Measurements from ENCODE around the gene MN1.

The MN1 gene

DNA sequence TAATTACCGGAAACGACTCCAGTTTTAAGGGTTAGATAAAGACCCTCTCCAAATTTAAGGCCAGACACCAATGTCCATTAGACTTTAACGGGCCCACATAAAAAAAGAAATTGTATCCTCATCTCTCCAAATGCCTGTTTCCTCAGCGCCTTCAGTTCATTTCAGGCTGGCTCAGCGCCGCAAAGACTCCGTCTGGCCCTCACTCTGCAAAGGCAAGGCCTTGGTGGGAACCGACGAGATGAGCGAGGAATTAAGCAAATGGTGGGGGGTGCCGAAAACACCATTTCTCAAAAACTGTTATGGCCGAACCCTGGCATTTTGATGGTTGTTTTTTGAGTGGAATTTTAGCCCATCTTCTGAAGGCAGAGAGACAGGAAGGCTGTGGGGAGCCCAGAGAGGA lies 15.7 kb downstream of the MN1 start:
- DNase-seq (ENCODE audit: low read depth, low spot score) = no peak

DNA sequence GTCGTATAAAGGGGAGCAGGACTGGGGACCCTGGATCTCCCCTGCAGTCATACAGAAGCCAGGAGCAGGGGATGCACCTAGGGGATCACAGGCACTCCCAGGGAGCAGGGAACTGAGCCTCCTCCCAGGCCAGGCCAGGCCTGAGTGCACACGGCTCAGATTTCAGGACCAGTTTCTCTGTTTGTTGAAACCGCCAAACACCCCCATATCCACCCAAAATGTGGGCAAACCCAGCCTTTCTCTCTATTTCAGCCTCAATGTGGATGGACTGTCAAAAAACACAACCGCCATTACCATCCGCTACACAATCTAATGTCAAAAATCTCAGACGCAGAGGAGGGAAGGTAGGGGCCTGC lies 17.5 kb downstream of the MN1 start:
- DNase-seq (ENCODE audit: low read depth, low spot score) = no peak

DNA sequence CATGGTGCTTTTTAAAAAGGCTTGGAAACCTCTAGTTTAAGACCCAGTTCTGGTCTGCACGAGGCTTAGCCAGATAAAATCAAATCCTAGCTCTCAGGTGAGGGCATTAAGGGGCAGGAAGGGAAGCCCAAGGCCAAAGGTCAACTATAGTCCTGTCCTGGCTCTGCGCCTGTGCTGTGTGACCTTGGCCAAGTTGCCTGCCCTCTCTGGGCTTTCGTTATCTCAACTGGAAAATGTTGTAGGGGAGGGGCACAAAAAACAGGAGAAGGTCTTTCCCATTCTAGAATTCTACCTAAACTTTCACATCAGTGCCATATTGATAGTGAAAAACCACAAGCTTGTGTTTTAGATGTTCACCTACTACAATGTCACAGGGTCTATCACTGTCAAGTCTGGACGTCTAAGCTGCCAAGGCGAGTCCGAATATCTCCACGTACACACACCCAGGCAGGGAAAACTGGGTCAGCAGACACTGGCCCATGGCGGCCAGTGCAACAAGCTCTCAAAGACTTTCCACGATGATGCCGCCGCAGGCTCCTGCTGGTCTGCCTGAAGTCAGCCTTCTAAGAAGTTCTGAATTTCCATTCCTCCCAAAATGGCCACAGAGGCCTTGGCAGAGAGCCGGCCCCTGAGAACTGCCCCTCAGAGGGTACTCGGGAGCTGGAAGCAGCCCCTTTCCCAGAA lies 18.0 kb downstream of the MN1 start:
- DNase-seq (ENCODE audit: low read depth, low spot score) = no peak

DNA sequence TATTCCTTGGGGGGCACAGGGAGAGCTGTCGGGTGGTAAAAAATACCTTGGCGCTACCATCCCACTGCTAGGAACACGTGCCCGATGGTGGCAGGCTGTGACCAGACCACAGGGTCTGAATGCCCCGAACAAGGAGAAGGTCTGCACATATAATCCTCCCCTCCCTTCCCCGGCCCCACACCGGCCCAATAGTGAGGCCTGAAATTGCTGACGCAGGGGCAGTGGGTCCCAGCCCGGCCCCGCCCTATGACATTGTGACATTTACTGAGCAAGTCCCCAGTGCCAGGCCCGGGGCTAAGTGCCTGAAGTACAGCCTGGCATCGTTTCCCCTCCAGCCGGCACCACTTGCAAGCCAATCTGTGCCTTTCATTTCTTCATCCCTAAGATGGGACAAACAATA lies 19.5 kb downstream of the MN1 start:
- DNase-seq (ENCODE audit: low read depth, low spot score) = no peak

DNA sequence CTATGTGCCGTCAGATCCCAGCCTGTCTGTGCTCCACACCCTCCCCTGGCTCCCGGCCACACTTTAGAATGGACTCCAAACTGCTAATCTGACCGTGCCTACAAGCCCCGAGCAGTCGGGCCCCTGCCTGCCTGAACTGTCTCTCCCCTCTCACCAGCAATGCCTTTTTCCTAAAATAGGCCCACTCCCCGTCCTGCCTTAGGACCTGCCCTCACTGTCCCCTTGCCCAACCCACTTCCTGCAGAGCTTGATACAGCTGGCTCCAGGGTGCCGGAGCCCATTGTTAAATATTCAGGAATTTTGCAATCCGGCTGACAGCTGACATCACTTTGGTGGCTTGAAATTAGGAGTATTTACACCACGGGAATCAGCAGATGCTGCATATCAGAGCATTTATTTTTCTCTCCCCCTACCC lies 21.4 kb downstream of the MN1 start:
- no peak for DNase-seq (ENCODE audit: low read depth, low spot score)

GRCh38 chr22:27779643-27780042 lies 21.9 kb downstream of the MN1 start:
- DNase-seq (ENCODE audit: low read depth, low spot score) = no peak

DNA sequence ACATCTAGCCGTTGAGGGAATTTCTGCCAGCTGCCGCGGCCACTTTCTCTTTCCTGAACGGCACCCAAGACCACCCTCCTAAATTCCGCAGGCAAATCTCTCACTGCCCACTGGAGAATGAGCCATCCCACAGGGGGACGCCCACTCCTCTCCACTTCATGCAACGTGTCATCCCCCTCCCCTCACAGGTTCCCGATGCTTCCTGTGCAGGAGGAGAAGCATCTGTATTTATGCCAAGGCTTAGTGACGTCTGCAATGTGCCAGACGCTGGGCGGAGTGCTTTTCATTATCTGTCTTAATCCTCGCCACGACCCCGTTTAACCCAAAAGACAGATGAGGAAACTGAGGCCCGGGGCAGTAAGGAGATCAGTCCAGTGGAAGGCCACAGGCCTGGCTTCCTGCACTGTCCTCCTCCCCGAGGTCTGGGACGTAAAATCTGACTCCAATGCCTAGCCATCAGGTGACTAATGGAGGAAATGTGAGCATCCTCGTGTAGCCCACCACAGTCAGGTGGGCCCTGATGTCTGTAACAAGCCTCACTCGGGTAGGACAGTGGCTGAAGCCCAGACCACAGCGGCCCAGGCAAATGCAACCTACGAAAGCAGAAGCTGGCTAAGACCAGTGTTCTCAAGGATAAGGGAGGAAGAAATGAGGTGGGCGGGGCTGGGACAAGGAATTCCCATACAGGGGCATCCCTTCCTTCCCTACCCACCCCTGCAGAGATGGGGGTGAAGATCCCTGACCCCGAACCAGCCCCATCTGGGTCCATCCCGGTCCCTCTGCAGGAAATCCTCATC lies 23.1 kb downstream of the MN1 start:
- DNase-seq (ENCODE audit: low read depth, low spot score) = no peak

DNA sequence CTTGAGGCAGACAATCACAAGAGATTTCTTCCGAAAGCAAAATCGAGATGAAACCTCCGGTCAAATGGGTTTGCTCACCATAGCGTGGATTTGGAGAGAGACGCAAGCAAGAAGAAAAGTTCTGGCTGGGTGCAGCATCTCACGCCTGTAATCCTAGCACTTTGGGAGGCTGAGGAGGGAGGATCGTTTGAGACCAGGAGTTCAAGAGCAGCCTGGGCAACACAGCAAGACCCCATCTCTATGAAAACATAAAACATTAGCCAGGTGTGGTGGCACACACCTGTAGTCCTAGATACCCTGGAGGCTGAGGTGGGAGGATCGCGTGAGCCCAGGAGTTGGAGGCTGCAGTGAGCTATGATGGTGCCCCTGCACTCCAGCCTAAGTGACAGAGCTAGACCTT lies 24.4 kb downstream of the MN1 start:
- DNase-seq (ENCODE audit: low read depth, low spot score) = no peak

DNA sequence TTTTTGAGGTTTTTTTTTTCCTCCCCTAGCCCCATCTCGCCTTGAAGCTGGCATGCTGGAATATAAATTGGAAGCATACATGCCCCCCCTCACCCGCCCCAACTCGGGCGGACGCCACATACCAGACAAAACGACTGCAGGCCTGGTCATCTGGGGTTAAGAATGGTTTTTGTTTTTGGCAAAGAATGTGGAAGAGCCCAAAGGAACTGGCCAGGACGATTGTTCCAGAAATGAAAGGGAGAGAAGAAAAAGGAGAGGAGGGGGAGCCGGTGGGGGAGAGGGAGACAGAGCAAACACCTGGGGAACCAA lies 25.0 kb downstream of the MN1 start:
- no peak for DNase-seq (ENCODE audit: low read depth, low spot score)

- no peak for DNase-seq (ENCODE audit: low read depth, low spot score)
These were observed 25.6 kb downstream of the MN1 start for GRCh38 chr22:27775758-27776649.

- no peak for DNase-seq (ENCODE audit: low read depth, low spot score)
These were observed 26.4 kb downstream of the MN1 start for GRCh38 chr22:27775087-27775698.

DNA sequence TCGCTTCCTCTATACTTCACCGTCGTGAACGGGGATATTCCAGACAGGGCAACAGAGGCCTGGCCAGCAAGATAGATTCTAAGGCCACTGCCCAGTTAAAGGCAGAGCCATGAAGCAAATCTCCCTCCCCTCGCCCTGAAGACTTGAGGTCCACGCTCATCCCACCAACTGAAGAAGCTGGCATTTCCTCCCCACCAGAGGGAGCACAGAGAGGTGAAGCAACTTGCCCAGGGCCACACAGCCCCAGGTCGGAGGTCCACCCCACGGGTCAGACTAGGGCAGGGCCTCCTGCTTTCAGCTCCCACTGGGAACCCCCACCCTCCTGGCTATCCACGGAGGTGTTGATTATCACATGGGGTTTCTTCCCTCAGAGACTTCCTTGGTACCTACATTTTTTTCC lies 27.4 kb downstream of the MN1 start:
- DNase-seq (ENCODE audit: low read depth, low spot score) = no peak

- no peak for DNase-seq (ENCODE audit: low read depth, low spot score)
These were observed 28.5 kb downstream of the MN1 start for GRCh38 chr22:27772984-27773498.

DNA sequence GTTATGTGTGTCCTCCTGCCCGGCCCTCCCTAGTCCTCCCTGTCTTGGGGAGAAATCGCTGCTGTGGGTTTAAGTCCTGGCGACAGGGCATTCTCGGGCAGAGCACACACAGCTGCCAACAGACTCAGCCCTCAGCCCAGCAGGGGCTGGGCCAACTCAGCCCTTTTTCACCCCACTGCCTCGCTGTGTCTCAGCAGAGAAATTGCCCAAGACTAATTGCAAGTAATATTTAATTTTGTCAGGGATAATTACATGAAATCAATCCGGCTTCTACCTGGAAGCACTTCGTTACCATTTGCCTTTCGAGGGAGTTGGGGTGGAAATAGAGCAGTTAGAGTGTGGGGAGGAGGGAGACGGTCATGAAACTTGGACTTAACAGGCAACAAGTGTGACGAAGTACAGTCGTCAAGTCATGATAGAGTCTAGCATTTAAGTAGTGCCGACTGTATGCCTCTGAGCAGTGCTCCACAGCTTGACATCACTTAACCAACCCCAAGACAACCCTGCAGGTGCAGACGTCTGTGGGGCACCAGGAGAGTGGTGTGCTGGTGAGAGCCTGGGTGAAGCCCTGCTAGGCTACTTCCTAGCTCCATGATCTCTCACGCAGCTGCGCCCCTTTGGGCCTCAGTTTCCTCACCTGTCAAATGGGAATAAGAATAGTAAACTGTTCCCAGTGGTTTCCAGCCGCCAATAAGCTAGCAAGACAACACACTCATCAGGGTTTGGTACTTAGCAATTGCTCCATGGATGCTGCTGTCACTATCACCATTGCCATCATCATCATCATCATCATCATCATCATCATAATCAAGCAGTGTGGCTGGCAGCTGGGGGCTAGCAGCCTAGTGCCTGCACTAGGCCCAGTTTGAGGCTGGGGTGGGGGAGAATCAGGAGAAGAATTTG lies 29.2 kb downstream of the MN1 start:
- DNase-seq (ENCODE audit: low read depth, low spot score) = no peak

GRCh38 chr22:27771637-27772036 lies 29.9 kb downstream of the MN1 start:
- DNase-seq (ENCODE audit: low read depth, low spot score) = no peak

GRCh38 chr22:27769012-27769411 lies 32.5 kb downstream of the MN1 start:
- DNase-seq (ENCODE audit: low read depth, low spot score) = no peak

DNA sequence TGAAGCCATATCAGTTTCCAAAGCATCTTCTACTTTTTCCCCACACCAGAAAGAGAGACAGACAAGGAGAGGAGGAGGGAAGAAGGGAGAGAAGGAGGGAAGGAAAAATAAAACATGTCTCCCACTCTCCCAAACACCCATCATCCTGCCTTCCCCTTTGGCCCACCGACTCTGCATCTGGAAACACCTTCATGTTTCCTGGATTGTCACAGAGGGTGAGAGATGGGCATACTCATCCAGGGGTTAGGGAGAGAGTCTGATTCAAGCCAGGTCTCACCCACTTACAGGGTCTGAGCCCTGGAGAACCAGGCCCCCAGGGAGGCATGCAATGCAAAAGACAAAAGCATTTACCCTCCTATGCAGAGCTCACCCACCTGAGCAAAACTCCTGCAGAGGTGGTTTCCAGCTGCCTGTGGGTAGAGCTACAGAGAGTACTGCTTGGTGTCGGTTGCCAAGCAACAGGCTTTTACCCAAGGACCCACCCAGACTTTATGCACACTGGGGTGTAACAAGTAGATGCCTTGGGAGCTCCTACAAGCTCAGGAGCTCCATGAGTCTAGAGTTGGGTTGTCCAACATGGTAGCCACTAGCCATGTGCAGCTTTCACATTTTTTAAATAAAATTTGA lies 33.4 kb downstream of the MN1 start:
- DNase-seq (ENCODE audit: low read depth, low spot score) = no peak

DNA sequence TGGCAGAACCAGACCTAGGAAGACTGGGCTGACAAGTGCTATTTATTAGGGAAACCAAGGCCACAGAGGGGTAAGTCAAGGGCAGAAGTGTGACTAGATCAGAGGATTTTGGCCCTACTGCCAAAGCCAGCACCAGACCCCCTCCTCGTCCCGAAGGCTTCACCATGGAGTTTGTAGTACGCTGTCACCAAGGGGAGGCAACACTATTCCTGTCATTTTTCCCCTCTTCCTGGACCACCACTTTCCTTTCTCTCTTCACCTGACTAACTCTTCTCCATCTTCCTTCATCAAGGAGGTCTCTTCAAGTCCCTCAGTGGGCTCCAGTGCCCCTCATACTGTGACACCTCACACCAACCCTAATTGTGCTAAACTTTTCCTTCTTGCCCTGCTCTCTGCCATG lies 34.9 kb downstream of the MN1 start:
- no peak for DNase-seq (ENCODE audit: low read depth, low spot score)

GRCh38 chr22:27765706-27766291 lies 35.8 kb downstream of the MN1 start:
- no peak for DNase-seq (ENCODE audit: low read depth, low spot score)

DNA sequence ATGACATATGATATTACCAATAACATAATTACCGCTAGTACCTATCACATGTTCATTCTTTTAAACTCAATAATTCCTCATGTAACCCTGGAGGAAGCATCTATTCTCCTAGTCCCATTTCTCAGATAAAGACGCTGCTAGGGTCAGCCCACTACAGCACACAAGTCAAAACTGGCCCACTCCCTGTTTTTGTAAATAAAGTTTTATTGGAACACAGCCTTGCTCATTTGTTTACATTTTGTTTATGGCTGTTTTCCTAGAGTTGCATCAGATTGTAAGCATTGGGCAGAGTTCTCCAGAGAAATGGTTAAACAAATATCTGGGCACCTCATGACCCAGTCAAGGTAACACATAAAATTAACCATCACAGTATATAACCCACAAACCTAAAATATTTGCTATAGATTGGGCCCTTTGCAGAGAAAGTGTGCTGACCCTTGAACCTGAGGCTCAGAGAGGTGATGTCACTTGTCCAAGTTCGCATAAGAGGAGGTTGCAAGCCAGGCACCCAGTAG lies 36.8 kb downstream of the MN1 start:
- no peak for DNase-seq (ENCODE audit: low read depth, low spot score)
